HepG2 (cell line): Measurements from ENCODE around the gene COX7A1. TPM values are rescaled to one million over a fixed set of nuclear protein-coding genes. Genes with fewer than 3 reads are reported as not detected.

Experiments used
- ATAC-seq: fragments of 200-7000 bp; cut with Tn5 transposase; 3 replicates; pipeline ENCODE4 v1.9.1; 2020; ENCODE audit warnings: mild to moderate bottlenecking, moderate library complexity
- BruUV-seq: library from RNA; stranded (reverse); fragments of 400-500 nt; replicated peaks from 2 replicates; lab custom pipeline; 2021; lab: Mats Ljungman, UMichigan
- CTCF ChIA-PET: fragments of 300-600 bp; formaldehyde crosslinking; extraction: SDS; loops from one replicate; lab custom pipeline; 2021; ENCODE audit warnings: low total read pairs, inconsistent platforms, low intra/inter-chr PET ratio; lab: Yijun Ruan, JAX
- POLR2A ChIA-PET: fragments of 350-600 bp; sonication (Branson Sonifier 250); formaldehyde crosslinking; loops from one replicate; lab custom pipeline; 2020; ENCODE audit warnings: antibody characterized with exemption, inconsistent platforms; lab: Yijun Ruan, JAX
- DNase-seq: peaks from one replicate; pipeline ENCODE4 v3.0.0-alpha.2; 2015; ENCODE audit warnings: low spot score
- FAIRE-seq: peaks from 3 replicates; lab custom pipeline; 2011; peaks lifted over from hg19 to GRCh38; lab: Jason Lieb, UNC
- H2AFZ ChIP-seq: one replicate; pipeline ENCODE4 v1.6.1; 2011; ENCODE audit warnings: low read length, inconsistent platforms
- H3K27ac ChIP-seq: fragments of 300-600 bp; 3 replicates; pipeline ENCODE4 v1.8.0; 2011; ENCODE audit warnings: mixed run types, mild to moderate bottlenecking, mixed read lengths, low read length, inconsistent platforms; ENCODE audit not compliant: insufficient read depth; ENCODE audit errors: extremely low read length
- H3K27me3 ChIP-seq, 2 experiments: fragments of 200-600 bp in 1 of 2; 2 replicates in 1 of 2; 3 replicates in 1 of 2; pipeline versions ENCODE4 v1.6.0 to v1.8.0; 2011; ENCODE audit warnings: low read length in 2 of 2, mild to moderate bottlenecking in 2 of 2, moderate library complexity in 2 of 2, inconsistent platforms in 1 of 2; ENCODE audit not compliant: insufficient read depth in 2 of 2, control insufficient read depth in 1 of 2
- H3K36me3 ChIP-seq, 2 experiments: fragments of 200-600 bp in 1 of 2; replicated peaks in 1 of 2; 2 replicates in 1 of 2; 3 replicates in 1 of 2; pipeline versions ENCODE4 v1.5.1 to v1.8.0; 2011; ENCODE audit warnings: low read length in 2 of 2, inconsistent platforms in 1 of 2; ENCODE audit not compliant: insufficient read depth in 2 of 2, control insufficient read depth in 1 of 2
- H3K4me1 ChIP-seq: 2 replicates; pipeline ENCODE4 v1.5.1; 2012; ENCODE audit warnings: low read length, inconsistent platforms; ENCODE audit not compliant: insufficient read depth
- H3K4me2 ChIP-seq: 2 replicates; pipeline ENCODE4 v1.6.0; 2011; ENCODE audit warnings: low read depth, low read length, inconsistent platforms
- H3K4me3 ChIP-seq, 3 experiments: fragments of 200-600 bp in 1 of 3; sonication (generic), shearing (Covaris generic) in 1 of 3; replicated peaks in 1 of 3; 2 replicates each; pipeline ENCODE4 v1.5.1; 2011 to 2016; ENCODE audit warnings: low read length in 3 of 3, inconsistent platforms in 2 of 3, low read depth in 2 of 3, mild to moderate bottlenecking in 2 of 3, control low read depth in 1 of 3, mixed read lengths in 1 of 3; ENCODE audit not compliant: insufficient read depth in 1 of 3
- H3K79me2 ChIP-seq: one replicate; pipeline ENCODE4 v1.6.1; 2011; ENCODE audit warnings: low read length, inconsistent platforms; ENCODE audit not compliant: insufficient read depth
- H3K9ac ChIP-seq: 2 replicates; pipeline ENCODE4 v1.6.0; 2011; ENCODE audit warnings: mild to moderate bottlenecking, low read depth, low read length, inconsistent platforms; ENCODE audit not compliant: insufficient read depth
- H3K9me3 ChIP-seq: 2 replicates; pipeline ENCODE4 v1.5.1; 2012; ENCODE audit warnings: mild to moderate bottlenecking, low read length
- H4K20me1 ChIP-seq: 2 replicates; pipeline ENCODE4 v1.6.0; 2011; ENCODE audit warnings: inconsistent platforms, mild to moderate bottlenecking, low read length, moderate library complexity; ENCODE audit not compliant: insufficient read depth
- CEBPZ ChIP-seq: IDR thresholded peaks from 2 replicates; pipeline ENCODE4 v1.6.1; 2012; ENCODE audit warnings: low read length, improper control_type of control experiment
- HINFP ChIP-seq: sonication (generic); formaldehyde crosslinking; IDR thresholded peaks from 2 replicates; pipeline ENCODE4 v1.4.0; 2020; ENCODE audit warnings: low read depth, mild to moderate bottlenecking, missing genetic modification reagents
- HNF1B ChIP-seq: sonication (generic); formaldehyde crosslinking; IDR thresholded peaks from 2 replicates; pipeline ENCODE4 v1.5.1; 2020; ENCODE audit warnings: mild to moderate bottlenecking, moderate library complexity, missing genetic modification reagents
- ISX ChIP-seq: sonication (generic); formaldehyde crosslinking; conservative IDR thresholded peaks from 2 replicates; pipeline ENCODE4 v1.5.0; 2020; ENCODE audit warnings: missing genetic modification reagents
- NAIF1 ChIP-seq: sonication (generic); formaldehyde crosslinking; IDR thresholded peaks from 2 replicates; pipeline ENCODE4 v1.5.0; 2020; ENCODE audit warnings: mild to moderate bottlenecking, missing genetic modification reagents, borderline replicate concordance
- NFE2L2 ChIP-seq: fragments of 150-350 bp; IDR thresholded peaks from 2 replicates; pipeline ENCODE4 v1.6.1; 2014; ENCODE audit warnings: low read length
- NFKB2 ChIP-seq: sonication (generic); formaldehyde crosslinking; IDR thresholded peaks from 2 replicates; pipeline ENCODE4 v1.4.0; 2020; ENCODE audit warnings: missing genetic modification reagents, borderline replicate concordance
- NRL ChIP-seq: sonication (generic); formaldehyde crosslinking; IDR thresholded peaks from 2 replicates; pipeline ENCODE4 v1.5.0; 2020; ENCODE audit warnings: missing genetic modification reagents, mild to moderate bottlenecking, moderate library complexity, borderline replicate concordance
- STAT6 ChIP-seq: sonication (generic); formaldehyde crosslinking; IDR thresholded peaks from 2 replicates; pipeline ENCODE4 v1.4.0; 2020; ENCODE audit warnings: missing genetic modification reagents, mild to moderate bottlenecking, borderline replicate concordance
- TAF1 ChIP-seq: sonication (generic); formaldehyde crosslinking; IDR thresholded peaks from 2 replicates; pipeline ENCODE4 v1.4.0; 2020; ENCODE audit warnings: missing genetic modification reagents
- ZFX ChIP-seq: sonication (generic); formaldehyde crosslinking; IDR thresholded peaks from 2 replicates; pipeline ENCODE4 v1.4.0; 2020; ENCODE audit warnings: mild to moderate bottlenecking, low read depth, missing genetic modification reagents, moderate library complexity
- ZNF232 ChIP-seq: sonication (generic); formaldehyde crosslinking; IDR thresholded peaks from 2 replicates; pipeline ENCODE4 v1.4.0; 2020; ENCODE audit warnings: missing genetic modification reagents, borderline replicate concordance
- ZNF629 ChIP-seq: sonication (generic); formaldehyde crosslinking; conservative IDR thresholded peaks from 2 replicates; pipeline ENCODE4 v1.5.0; 2020; ENCODE audit warnings: missing genetic modification reagents
- WGBS: methylation state at CpG from one replicate; pipeline ENCODE4 v1.1.6; 2017; ENCODE audit warnings: low lambda C conversion rate; 5-methylcytosine and 5-hydroxymethylcytosine counted together
- in situ Hi-C: cut with HindIII; loops from 2 replicates; pipeline ENCODE4 v1.10.0; 2017; ENCODE audit warnings: low pct_unique_long_range_greater_than_20kb; ENCODE audit not compliant: extremely low pct_ligation_motif_present
- intact Hi-C: fragments of 100-400 bp; cut with micrococcal nuclease; formaldehyde crosslinking; loops from one replicate; pipeline ENCODE4 v1.10.0; 2022; ENCODE audit not compliant: unreplicated experiment
- polyA plus RNA-seq, 8 experiments: library from polyadenylated mRNA; depleted of rRNA in 3 of 8; stranded (reverse) in 7 of 8; unstranded in 1 of 8; fragments of >200 nt; fragmentation: Illumina TruSeq in 4 of 8; extraction: Trizol in 4 of 8; gene quantifications; 2 replicates each; pipeline versions ENCODE4 v1.2.1 to v1.2.3, GENCODE V29; 2011 to 2016; ENCODE audit warnings: low read depth in 4 of 8, missing spikeins in 1 of 8, mixed read lengths in 1 of 8; ENCODE audit not compliant: insufficient read depth in 1 of 8
- total RNA-seq, 5 experiments: library from RNA; depleted of rRNA; stranded (reverse); fragments of >200 nt; fragmentation: Illumina TruSeq; extraction: Trizol; gene quantifications; 2 replicates each; pipeline ENCODE4 v1.2.3, GENCODE V29; 2016; ENCODE audit warnings: low read depth in 1 of 5

Gene COX7A1
- total and polyA plus RNA-seq, 2 of the 13 experiments (the other 11 are each of a cell fraction or from before 2014, with no cell fraction given), result not detected

- POLR2A ChIA-PET, result interaction anchor here (0.9 to 3.6 kb wide), 3 partner anchors 8 to 22 kb away, joined by 4 to 39 read pairs (median 9); partner anchors contain the start of genes POLR2I and TBCB
- Histone ChIP-seq H3K9me3 (no peaks in the 10 kb centered on the region), H3K4me2 (peak overlapping the region; percentile 93), H3K36me3 (no peaks in the 10 kb centered on the region; a peak in 1 of 5 replicates), H4K20me1 (peaks cover 8% of the 10 kb centered on the region), H3K9ac (peak overlapping the region; percentile 53), H3K79me2 (peaks cover 16% of the 10 kb centered on the region), H3K27me3 (no peaks in the 10 kb centered on the region; a peak in 1 of 5 replicates), H3K27ac (peak overlapping the region; percentile 28), H3K4me1 (peaks cover 27% of the 10 kb centered on the region), H2AFZ (peak overlapping the region; percentile 39), H3K4me3 (peak overlapping the region; percentile 45 to 67 (median 65))
- 56% methylated on average over 12 of the region's 12 CpGs for WGBS
- BruUV-seq, result no TSS peak
- in situ Hi-C loops (no loop called here), intact Hi-C loops (loop anchor here (1.0 kb wide), 1 partner anchor 9 kb away; no protein-coding TSS in a partner anchor)
- no peak for FAIRE-seq
- no peak for DNase-seq
- no peak for ATAC-seq
- CTCF ChIA-PET, result interaction anchor here (1.1 kb wide), 1 partner anchor 9 kb away, joined by 3 read pairs; no protein-coding TSS in a partner anchor
- TF ChIP-seq STAT6 (CRISPR knock-in tag) (no peak), NFE2L2 (no peak), ISX (CRISPR knock-in tag) (no peak), ZNF629 (peak; percentile 93), NRL (no peak), HINFP (CRISPR knock-in tag) (no peak), ZNF232 (CRISPR knock-in tag) (no peak), CEBPZ (no peak), TAF1 (no peak), ZFX (CRISPR knock-in tag) (0 out of 2 replicates have a peak, but pooled peaks have one; percentile 20), NFKB2 (CRISPR knock-in tag) (no peak), NAIF1 (no peak), HNF1B (CRISPR knock-in tag) (no peak)
Measured at GRCh38 chr19:36136964-36137686, 15.1 kb downstream of the COX7A1 start.
